HCT116 (cell line): ENCODE measurements around the gene ASIC3. TPM values are rescaled to one million over a fixed set of nuclear protein-coding genes. Genes with fewer than 3 reads are reported as not detected.
A peak's percentile ranks its signal among the peaks of the same experiment; 100 is the strongest.

Source experiments
- ATAC-seq: fragments of 200-7000 bp; cut with Tn5 transposase; 2 replicates; pipeline ENCODE4 v1.9.1; 2020; ENCODE audit warnings: mild to moderate bottlenecking, moderate library complexity
- BruUV-seq: library from RNA; stranded (reverse); fragments of 400-500 nt; replicated peaks from 2 replicates; lab custom pipeline; 2021; lab: Mats Ljungman, UMichigan
- CTCF ChIA-PET: fragments of 300-600 bp; sonication (Branson Sonifier 250); formaldehyde crosslinking; loops from one replicate; lab custom pipeline; 2021; ENCODE audit warnings: antibody characterized with exemption; lab: Charles Lee
- POLR2A ChIA-PET: fragments of 300-600, 350-600 bp; sonication (Branson Sonifier 250); formaldehyde crosslinking; loops from one replicate; lab custom pipeline; 2021; ENCODE audit warnings: antibody characterized with exemption; lab: Charles Lee
- RAD21 ChIA-PET, 2 experiments: fragments of 300-600 bp; sonication (Branson Sonifier 250); formaldehyde crosslinking; loops; one replicate each; lab custom pipeline; 2023; ENCODE audit warnings: low total read pairs in 2 of 2; ENCODE audit not compliant: uncharacterized antibody in 2 of 2, unreplicated experiment in 2 of 2, low non-redundant PET in 1 of 2; lab: Charles Lee
- DNase-seq: peaks from one replicate; pipeline ENCODE4 v3.0.0-alpha.2; 2010; ENCODE audit warnings: low read depth, low spot score
- H2AFZ ChIP-seq: fragments of 200-600 bp; shearing (Covaris generic), sonication (generic); 2 replicates; pipeline ENCODE4 v1.6.1; 2017; ENCODE audit warnings: low read depth, mixed run types, mixed read lengths, antibody characterized with exemption, low read length; ENCODE audit not compliant: poor library complexity, severe bottlenecking
- H3K27ac ChIP-seq: 2 replicates; pipeline ENCODE4 v1.5.1; 2012; ENCODE audit warnings: low read depth, low read length
- H3K27me3 ChIP-seq: fragments of 200-600 bp; sonication (generic); 2 replicates; pipeline ENCODE4 v1.6.1; 2016; ENCODE audit warnings: mixed run types, low read length, mixed read lengths; ENCODE audit not compliant: insufficient read depth
- H3K36me3 ChIP-seq, 2 experiments: fragments of 200-500 bp in 1 of 2; fragments of 200-600 bp in 1 of 2; sonication (Bioruptor generic) in 1 of 2; sonication (generic) in 1 of 2; 2 replicates each; pipeline versions ENCODE4 v1.5.1 to v1.6.1; 2014 to 2016; ENCODE audit warnings: low read length in 2 of 2, inconsistent platforms in 1 of 2, mixed read lengths in 1 of 2, mixed run types in 1 of 2; ENCODE audit not compliant: insufficient read depth in 2 of 2, control insufficient read depth in 1 of 2
- H3K4me1 ChIP-seq, 2 experiments: fragments of 200-600 bp in 1 of 2; sonication (generic) in 1 of 2; 2 replicates each; pipeline versions ENCODE4 v1.5.1 to v1.6.1; 2012 to 2017; ENCODE audit warnings: low read length in 2 of 2, inconsistent platforms in 1 of 2, mild to moderate bottlenecking in 1 of 2, mixed read lengths in 1 of 2, mixed run types in 1 of 2, moderate library complexity in 1 of 2; ENCODE audit not compliant: insufficient read depth in 2 of 2, control insufficient read depth in 1 of 2
- H3K4me2 ChIP-seq: fragments of 200-600 bp; sonication (generic); 2 replicates; pipeline ENCODE4 v1.6.1; 2017; ENCODE audit warnings: mixed run types, low read length, mixed read lengths
- H3K4me3 ChIP-seq, 2 experiments: fragments of 200-600 bp in 1 of 2; sonication (generic) in 1 of 2; replicated peaks in 1 of 2; 2 replicates each; pipeline ENCODE4 v1.5.1; 2011 to 2016; ENCODE audit warnings: low read length in 2 of 2, control low read depth in 1 of 2, low read depth in 1 of 2, mild to moderate bottlenecking in 1 of 2, mixed read lengths in 1 of 2, mixed run types in 1 of 2
- H3K79me2 ChIP-seq: fragments of 200-600 bp; sonication (generic); 2 replicates; pipeline ENCODE4 v1.6.1; 2017; ENCODE audit warnings: mild to moderate bottlenecking, mixed run types, low read length, moderate library complexity, mixed read lengths; ENCODE audit not compliant: insufficient read depth
- H3K9ac ChIP-seq: fragments of 200-600 bp; sonication (generic); 2 replicates; pipeline ENCODE4 v1.6.1; 2016; ENCODE audit warnings: low read length, mixed read lengths
- H3K9me2 ChIP-seq: fragments of 200-600 bp; sonication (generic), shearing (Covaris generic); 2 replicates; pipeline ENCODE4 v1.6.1; 2017; ENCODE audit warnings: mixed run types, mild to moderate bottlenecking, moderate library complexity; ENCODE audit not compliant: insufficient read depth
- H3K9me3 ChIP-seq, 2 experiments: fragments of 200-500 bp in 1 of 2; fragments of 200-600 bp in 1 of 2; sonication (Bioruptor generic) in 1 of 2; sonication (generic) in 1 of 2; 2 replicates each; pipeline ENCODE4 v1.6.1; 2014 to 2017; ENCODE audit warnings: low read length in 2 of 2, mixed read lengths in 2 of 2, inconsistent platforms in 1 of 2, low read depth in 1 of 2, mild to moderate bottlenecking in 1 of 2, mixed run types in 1 of 2, moderate library complexity in 1 of 2; ENCODE audit not compliant: control insufficient read depth in 1 of 2, insufficient read depth in 1 of 2
- H4K20me1 ChIP-seq: fragments of 200-600 bp; sonication (generic), shearing (Covaris generic); 2 replicates; pipeline ENCODE4 v1.6.1; 2017; ENCODE audit warnings: mixed run types, mild to moderate bottlenecking, moderate library complexity; ENCODE audit not compliant: insufficient read depth
- ELF1 ChIP-seq: IDR thresholded peaks from 2 replicates; pipeline ENCODE4 v1.6.1; 2012; ENCODE audit warnings: low read depth, borderline replicate concordance
- EZH2phosphoT487 ChIP-seq: fragments of 200-600 bp; IDR thresholded peaks from 2 replicates; pipeline ENCODE4 v1.6.1; 2018; ENCODE audit warnings: antibody characterized with exemption, borderline replicate concordance
- POLR2AphosphoS5 ChIP-seq: IDR thresholded peaks from 2 replicates; pipeline ENCODE4 v1.6.1; 2011; ENCODE audit warnings: mild to moderate bottlenecking, low read depth, low read length, moderate library complexity
- RAD21 ChIP-seq: IDR thresholded peaks from 2 replicates; pipeline ENCODE4 v1.6.1; 2012; ENCODE audit warnings: low read depth, mild to moderate bottlenecking
- REST ChIP-seq: IDR thresholded peaks from 2 replicates; pipeline ENCODE4 v1.6.1; 2012; ENCODE audit warnings: low read depth
- SIN3A ChIP-seq: IDR thresholded peaks from 2 replicates; pipeline ENCODE4 v1.6.1; 2012; ENCODE audit warnings: low read depth
- TCF7L2 ChIP-seq: IDR thresholded peaks from 2 replicates; pipeline ENCODE4 v1.7.0; 2011; ENCODE audit warnings: borderline replicate concordance, inconsistent platforms; ENCODE audit not compliant: insufficient read depth, insufficient read length; ENCODE audit errors: extremely low read depth
- intact Hi-C: fragments of 100-400 bp; cut with micrococcal nuclease; formaldehyde crosslinking; loops from 2 replicates; pipeline ENCODE4 v1.10.0; 2022
- total RNA-seq: library from RNA; stranded (reverse); gene quantifications from one replicate; pipeline ENCODE4 v1.2.1, GENCODE V29; 2021; ENCODE audit not compliant: unreplicated experiment

ASIC3 gene
- total RNA-seq, 1 experiment from 2014 or later = 4.4 TPM

- H3K9ac ChIP-seq = peak within 1 kb of the TSS; percentile 100
- H2AFZ ChIP-seq = no peak within 1 kb of the TSS
- CTCF ChIA-PET = interaction anchor here (0.9 kb wide), 1 partner anchor 74 kb away, joined by 3 read pairs; no protein-coding TSS in a partner anchor
- peak within 1 kb of the TSS; percentile 94 for H3K27ac ChIP-seq
- BruUV-seq = no TSS peak
- H3K36me3 ChIP-seq = no peaks in the 10 kb centered on the region
- peak within 1 kb of the TSS; percentile 94 for H3K4me2 ChIP-seq
- intact Hi-C loops = loop anchor here (1.0 kb wide), 1 partner anchor 21 kb away; no protein-coding TSS in a partner anchor
- H3K27me3 ChIP-seq = no peaks in the 10 kb centered on the region
- H3K4me1 ChIP-seq = peaks cover 35 to 65% of the 10 kb centered on the region in 2 experiments
- no peaks in the 10 kb centered on the region for H3K9me3 ChIP-seq
- no peaks in the 10 kb centered on the region for H3K9me2 ChIP-seq
- peak; percentile 43 for ATAC-seq
- POLR2A ChIA-PET = interaction anchor here (1.0 to 2.5 kb wide), 2 partner anchors 21 to 22 kb away, joined by 3 to 11 read pairs; no protein-coding TSS in a partner anchor
- peaks cover 57% of the 10 kb centered on the region for H3K79me2 ChIP-seq
- peak within 1 kb of the TSS; percentile 90 to 94 for H3K4me3 ChIP-seq
- RAD21 ChIA-PET = interaction anchor here in 1 of 2 experiments (0.7 kb wide), 1 partner anchor 117 kb away, joined by 3 read pairs; no protein-coding TSS in a partner anchor
- TF ChIP-seq RAD21 (no peak), POLR2AphosphoS5 (peak; percentile 31; the same call in 1 of the 2 replicates), REST (no peak), EZH2phosphoT487 (no peak), TCF7L2 (no peak), ELF1 (no peak), SIN3A (no peak)
- no peak for DNase-seq
- no peaks in the 10 kb centered on the region for H4K20me1 ChIP-seq
Observed at GRCh38 chr7:151083071-151083823, 34.9 kb downstream of the ASIC3 start, which contains the start of gene TMUB1. TSS of gene TMUB1 (minus strand) at chr7:151083493. CDS start at chr7:151082563, 930 bp downstream.
